LHCN-M2 (cell line): ENCODE results near the gene OR3A2. TPM values are rescaled to one million over a fixed set of nuclear protein-coding genes. Genes with fewer than 3 reads are reported as not detected.
"Not testable (repeated sequence)": the region's sequence is repeated elsewhere in the genome, so short reads cannot be mapped to it uniquely, and the experiment has no call there.

Experiments
- DNase-seq: peaks from one replicate; pipeline ENCODE4 v3.0.0-alpha.2; 2012; ENCODE audit warnings: low read depth
- total RNA-seq: library from RNA; depleted of rRNA; stranded (reverse); fragments of >200 nt; gene quantifications from 2 replicates; pipeline ENCODE4 v1.2.3, GENCODE V29; 2014; rRNA removed

Gene OR3A2
- total RNA-seq, 1 experiment from 2014 or later, result not detected

GRCh38 chr17:3293548-3293947 lies 92.6 kb downstream of the OR3A2 start:
- not testable (repeated sequence) for DNase-seq

GRCh38 chr17:3282901-3283300 lies 103.2 kb downstream of the OR3A2 start:
- DNase-seq, result no peak

GRCh38 chr17:3276126-3276525 lies 110.0 kb downstream of the OR3A2 start:
- DNase-seq, result no peak

GRCh38 chr17:3271072-3271848 lies 114.8 kb downstream of the OR3A2 start:
- no peak for DNase-seq

GRCh38 chr17:3260600-3260999 lies 125.5 kb downstream of the OR3A2 start:
- DNase-seq, result no peak

- DNase-seq, result no peak
These were observed 125.9 kb downstream of the OR3A2 start for GRCh38 chr17:3260163-3260562.

- DNase-seq, result no peak
These were observed 129.5 kb downstream of the OR3A2 start for GRCh38 chr17:3256575-3256974.

GRCh38 chr17:3249013-3249412 lies 137.1 kb downstream of the OR3A2 start:
- not testable (repeated sequence) for DNase-seq

- not testable (repeated sequence) for DNase-seq
These were observed 141.3 kb downstream of the OR3A2 start for GRCh38 chr17:3244841-3245240.

GRCh38 chr17:3241044-3241443 lies 145.1 kb downstream of the OR3A2 start:
- not testable (repeated sequence) for DNase-seq

GRCh38 chr17:3238685-3239084 lies 147.4 kb downstream of the OR3A2 start:
- DNase-seq, result not testable (repeated sequence)

GRCh38 chr17:3232300-3232699 lies 153.8 kb downstream of the OR3A2 start:
- DNase-seq, result not testable (repeated sequence)

Other genes starting within 250 kb of the OR3A2 start
- not detected in 2 replicates for gene OR1A2, start 188.8 kb downstream of the OR3A2 start, total RNA-seq
- gene OR1A1, start 178.6 kb downstream of the OR3A2 start, total RNA-seq, result not detected in 2 replicates
- gene OR3A1, start 87.9 kb downstream of the OR3A2 start, total RNA-seq, result not detected in 2 replicates
- gene OR1E1, start 12.1 kb upstream of the OR3A2 start, total RNA-seq, result not detected in 2 replicates
- not detected in 2 replicates for gene OR3A3, start 25.1 kb upstream of the OR3A2 start, total RNA-seq
- not detected in 2 replicates for gene OR1E2, start 47.5 kb upstream of the OR3A2 start, total RNA-seq
- gene SPATA22, start 85.5 kb upstream of the OR3A2 start, total RNA-seq, result not detected in 2 replicates
- 0.23 and 0.45 TPM in 2 replicates for gene ASPA, start 89.7 kb upstream of the OR3A2 start, total RNA-seq
- gene TRPV3, start 171.5 kb upstream of the OR3A2 start, total RNA-seq, result 0.71 and 1.3 TPM in 2 replicates
- gene TRPV1, start 223.1 kb upstream of the OR3A2 start, total RNA-seq, result 0.51 and 0.86 TPM in 2 replicates
- 17.4 and 17.8 TPM in 2 replicates for gene SHPK, start 249.9 kb upstream of the OR3A2 start, total RNA-seq